HG03064 (cell line): ENCODE measurements around the gene PDHA1.

Source experiments
- ATAC-seq: cut with Tn5 transposase; IDR thresholded peaks from one replicate; pipeline ENCODE4 v1.9.1; 2021; ENCODE audit warnings: low read depth; ENCODE audit not compliant: unreplicated experiment

Gene PDHA1

GRCh38 chrX:19373351-19373891 is 29.7 kb downstream of the PDHA1 start:
- ATAC-seq = no peak

- ATAC-seq = no peak
These were observed 31.8 kb downstream of the PDHA1 start for GRCh38 chrX:19375546-19375945.

- no peak for ATAC-seq
These were observed 34.1 kb downstream of the PDHA1 start for GRCh38 chrX:19377799-19378198.

GRCh38 chrX:19381326-19381725 is 37.6 kb downstream of the PDHA1 start:
- no peak for ATAC-seq

GRCh38 chrX:19382555-19383145 is 38.9 kb downstream of the PDHA1 start:
- no peak for ATAC-seq

- no peak for ATAC-seq
These were observed 43.0 kb downstream of the PDHA1 start for GRCh38 chrX:19386679-19387078.

- no peak for ATAC-seq
These were observed 44.4 kb downstream of the PDHA1 start for GRCh38 chrX:19388064-19388679.

- ATAC-seq = no peak
These were observed 45.0 kb downstream of the PDHA1 start for GRCh38 chrX:19388741-19389140.

GRCh38 chrX:19389227-19389845 is 45.6 kb downstream of the PDHA1 start:
- no peak for ATAC-seq

- ATAC-seq = no peak
These were observed 48.4 kb downstream of the PDHA1 start for GRCh38 chrX:19392078-19392477.

- no peak for ATAC-seq
These were observed 49.0 kb downstream of the PDHA1 start for GRCh38 chrX:19392703-19393102.

GRCh38 chrX:19403696-19404095 is 60.0 kb downstream of the PDHA1 start:
- no peak for ATAC-seq

GRCh38 chrX:19410259-19410658 is 66.5 kb downstream of the PDHA1 start:
- ATAC-seq = no peak
